ENCODE measurements around the gene LONP1. TPM values are rescaled to one million over a fixed set of nuclear protein-coding genes. Genes with fewer than 3 reads are reported as not detected.

LONP1 gene
- total RNA-seq, 2 experiments from 2014 or later = 98.7 to 106 TPM

DNA sequence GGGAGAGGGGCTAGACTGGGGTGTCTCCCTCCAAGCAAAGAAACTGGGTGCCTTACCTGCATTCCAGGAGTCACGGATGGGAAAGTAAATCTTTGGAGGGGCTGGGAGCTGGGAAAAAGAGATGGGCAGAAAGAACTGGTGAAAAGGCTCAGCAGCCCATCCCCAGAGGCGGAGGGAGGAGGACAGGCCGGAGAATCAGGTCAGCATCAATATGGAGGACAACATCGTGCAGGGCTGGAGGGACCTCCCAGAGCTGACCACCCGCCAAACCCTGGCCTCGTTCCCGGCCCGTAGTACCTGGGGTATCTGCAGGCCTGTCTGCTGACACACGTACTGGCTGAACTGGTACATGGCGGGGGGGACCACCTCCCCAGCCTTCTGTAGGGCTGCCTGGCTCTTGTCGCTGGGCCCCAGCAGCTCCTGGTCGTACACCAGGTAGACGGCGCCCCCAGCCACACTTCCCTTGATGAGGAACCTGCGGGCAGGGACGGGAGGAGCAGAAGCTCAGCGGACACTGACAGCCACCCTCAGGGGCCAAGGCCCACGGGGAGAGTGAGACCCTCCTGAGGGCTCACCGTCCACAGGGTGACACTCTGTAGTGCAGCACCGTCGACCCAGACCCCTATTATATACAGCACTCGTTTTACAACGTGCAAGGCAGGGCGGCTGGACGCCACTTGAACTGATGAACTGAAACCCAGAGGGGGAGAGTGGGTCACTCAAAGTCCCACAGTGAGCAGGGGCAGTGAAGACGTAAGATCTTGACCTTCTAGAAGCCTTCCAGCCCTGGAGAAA, 40.5 kb downstream of the LONP1 start:
- H3K4me3 Mint-ChIP-seq = peak overlapping the region; percentile 94
- H3K27me3 Mint-ChIP-seq = peaks cover 8% of the 10 kb centered on the region
- H3K27ac Mint-ChIP-seq = peak overlapping the region; percentile 87
- ChIA-PET POLR2A (interaction anchor here (0.8 to 1.0 kb wide), 4 partner anchors 9 to 52 kb away, joined by 3 to 4 read pairs (median 3); no protein-coding TSS in a partner anchor), CTCF (no interaction called here)
- peaks cover 6% of the 10 kb centered on the region for H3K36me3 Mint-ChIP-seq (ENCODE audit: low read depth)
- no peaks in the 10 kb centered on the region for H3K9me3 Mint-ChIP-seq
- no peak for DNase-seq
- peaks cover 24% of the 10 kb centered on the region for H3K4me1 Mint-ChIP-seq

DNA sequence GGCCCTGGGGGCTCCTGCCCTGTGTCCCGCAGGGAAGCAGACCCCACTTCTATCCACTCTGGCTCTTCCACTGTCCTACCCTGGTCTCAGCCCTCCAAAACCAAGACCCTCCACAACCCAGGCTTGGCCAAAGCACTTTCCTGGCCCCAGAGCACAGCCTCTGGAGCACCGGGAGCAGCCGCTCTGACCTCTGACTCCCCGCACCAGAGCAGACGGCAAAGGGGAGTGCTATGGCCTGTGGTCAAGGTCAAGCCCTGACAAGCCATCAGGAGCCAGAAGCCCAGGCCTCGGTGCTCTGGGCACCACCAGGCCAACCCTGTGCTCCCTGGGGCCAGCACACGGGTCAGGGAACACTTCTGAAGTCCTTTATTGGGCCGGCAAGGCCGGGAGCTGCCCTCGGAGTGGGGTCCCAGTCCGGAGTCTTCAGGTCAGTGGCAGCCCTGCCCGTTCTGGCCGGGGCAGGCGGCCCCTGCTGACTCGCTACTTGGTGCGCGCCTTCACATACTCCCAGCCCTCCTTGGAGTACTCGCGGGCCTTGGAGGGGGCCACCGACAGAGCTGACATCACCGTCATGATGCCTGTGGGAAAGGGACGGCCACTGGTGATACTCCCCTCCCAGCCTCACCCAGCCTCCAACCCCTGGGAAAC, 41.8 kb downstream of the LONP1 start:
- no peak overlapping the region for H3K4me3 Mint-ChIP-seq
- peaks cover 8% of the 10 kb centered on the region for H3K27me3 Mint-ChIP-seq
- H3K4me1 Mint-ChIP-seq = peaks cover 24% of the 10 kb centered on the region
- no peaks in the 10 kb centered on the region for H3K9me3 Mint-ChIP-seq
- ChIA-PET POLR2A (interaction anchor here (1.2 kb wide), 1 partner anchor 9 kb away, joined by 3 read pairs; no protein-coding TSS in a partner anchor), CTCF (no interaction called here)
- no peak overlapping the region for H3K27ac Mint-ChIP-seq
- DNase-seq = no peak
- H3K36me3 Mint-ChIP-seq (ENCODE audit: low read depth) = peaks cover 11% of the 10 kb centered on the region

DNA sequence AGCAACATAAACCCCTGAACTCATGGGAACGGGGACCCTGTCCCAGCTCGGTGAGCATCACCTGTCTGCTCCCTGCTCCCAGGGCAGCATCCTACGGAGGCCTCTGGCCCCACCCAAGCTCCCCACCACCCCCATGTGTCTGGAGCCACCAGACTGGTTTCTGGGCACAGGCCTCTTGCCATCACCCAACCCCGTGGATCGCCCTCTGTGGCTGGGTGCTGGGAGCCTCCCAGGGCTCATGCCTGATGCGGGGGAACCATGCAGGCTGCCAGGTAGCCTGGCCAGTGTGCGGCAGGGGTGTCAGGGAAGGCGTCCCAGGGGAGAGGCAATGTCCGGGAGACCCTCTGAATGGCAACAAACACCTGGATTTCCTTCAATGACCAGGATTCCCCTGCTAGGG, 42.4 kb downstream of the LONP1 start:
- no peak for DNase-seq

DNA sequence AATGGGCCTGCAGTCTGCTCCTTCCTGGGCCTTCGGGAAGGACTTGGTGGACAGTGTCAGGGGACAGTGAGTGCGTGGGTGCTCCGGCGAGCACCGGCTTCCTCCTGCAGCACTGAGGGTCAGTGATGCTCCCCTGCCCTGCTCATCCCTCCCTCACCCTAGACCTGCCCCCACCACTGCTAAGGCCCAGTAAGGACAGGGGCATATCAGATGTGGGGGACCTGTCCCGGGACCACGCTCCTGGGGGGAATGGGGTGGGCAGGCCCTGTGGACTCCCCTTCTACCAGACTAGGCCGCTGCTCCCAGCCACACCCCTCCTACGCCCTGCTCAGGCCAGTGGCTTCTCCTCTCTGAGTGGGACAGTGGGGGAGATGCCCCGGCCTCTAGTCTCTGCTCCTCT, 42.8 kb downstream of the LONP1 start:
- peaks cover 22% of the 10 kb centered on the region for H3K4me1 Mint-ChIP-seq
- no peak overlapping the region for H3K4me3 Mint-ChIP-seq
- H3K27ac Mint-ChIP-seq = no peak overlapping the region
- no peaks in the 10 kb centered on the region for H3K9me3 Mint-ChIP-seq
- H3K36me3 Mint-ChIP-seq (ENCODE audit: low read depth) = peaks cover 17% of the 10 kb centered on the region
- peaks cover 6% of the 10 kb centered on the region for H3K27me3 Mint-ChIP-seq
- ChIA-PET CTCF (no interaction called here), POLR2A (no interaction called here)
- no peak for DNase-seq

More for the DNA sequence above, 42.4 kb downstream of the LONP1 start:
- no peaks in the 10 kb centered on the region for H3K9me3 Mint-ChIP-seq
- H3K27me3 Mint-ChIP-seq = peaks cover 8% of the 10 kb centered on the region
- POLR2A ChIA-PET = interaction anchor here (1.2 kb wide), 1 partner anchor 9 kb away, joined by 3 read pairs; no protein-coding TSS in a partner anchor
- H3K4me1 Mint-ChIP-seq = peaks cover 24% of the 10 kb centered on the region
- no peak overlapping the region for H3K27ac Mint-ChIP-seq
- CTCF ChIA-PET = no interaction called here
- H3K36me3 Mint-ChIP-seq (ENCODE audit: low read depth) = peaks cover 17% of the 10 kb centered on the region
- H3K4me3 Mint-ChIP-seq = no peak overlapping the region

DNA sequence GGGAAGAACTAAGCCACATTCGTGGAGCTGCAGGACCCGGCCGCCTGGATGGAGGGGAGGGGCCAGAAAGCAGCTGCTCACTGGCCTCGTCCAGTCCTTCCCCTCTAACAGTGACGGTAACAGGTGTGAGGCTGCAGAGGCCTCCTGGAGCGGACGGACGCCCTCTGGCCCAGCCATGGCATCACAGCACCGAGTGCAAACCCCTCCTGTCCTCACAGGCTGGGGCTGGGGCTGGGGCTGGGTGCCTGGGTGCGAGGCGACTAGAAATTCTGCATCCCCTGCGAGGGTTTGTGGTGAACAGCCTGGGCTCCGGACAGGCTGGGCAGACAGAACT, 43.2 kb downstream of the LONP1 start:
- peaks cover 18% of the 10 kb centered on the region for H3K4me1 Mint-ChIP-seq
- H3K36me3 Mint-ChIP-seq (ENCODE audit: low read depth) = peaks cover 17% of the 10 kb centered on the region
- no peak overlapping the region for H3K4me3 Mint-ChIP-seq
- DNase-seq = no peak
- ChIA-PET POLR2A (interaction anchor here (1.1 kb wide), 1 partner anchor 12 kb away, joined by 4 read pairs; no protein-coding TSS in a partner anchor), CTCF (no interaction called here)
- H3K27ac Mint-ChIP-seq = no peak overlapping the region
- H3K27me3 Mint-ChIP-seq = peaks cover 3% of the 10 kb centered on the region
- H3K9me3 Mint-ChIP-seq = no peaks in the 10 kb centered on the region

DNA sequence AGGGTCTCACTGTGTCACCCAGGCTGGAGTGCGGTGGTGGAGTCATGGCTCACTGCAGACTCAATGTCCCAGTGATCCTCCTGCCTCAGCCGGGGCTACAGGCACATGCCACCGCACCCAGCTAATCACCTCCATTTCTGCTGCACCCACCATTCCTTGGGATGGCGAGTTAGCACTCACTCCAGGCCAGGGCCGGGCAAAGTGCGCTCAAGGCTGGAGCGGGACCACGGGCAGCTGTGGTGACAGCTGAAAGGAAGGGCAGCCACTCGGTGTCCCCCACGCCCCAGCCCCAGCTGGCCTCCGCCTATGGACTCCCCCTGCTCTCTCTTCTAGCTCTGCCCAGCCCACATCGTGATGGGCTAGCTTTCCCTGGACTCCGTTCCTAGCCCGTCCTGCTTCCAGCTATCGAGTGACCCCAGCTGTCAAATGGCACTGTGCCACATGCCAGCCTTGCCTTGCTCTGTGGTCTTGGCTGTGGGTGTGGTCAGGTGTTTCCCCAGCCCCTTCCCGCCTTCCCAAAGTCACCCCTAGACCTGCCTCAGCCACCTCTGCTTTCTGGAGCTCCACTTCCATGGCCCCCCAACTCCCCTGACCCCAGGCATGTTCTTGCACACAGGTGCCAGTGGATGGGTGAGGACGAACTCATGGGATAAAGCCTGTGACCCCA, 43.7 kb downstream of the LONP1 start:
- Mint-ChIP-seq H3K36me3 (ENCODE audit: low read depth) (peaks cover 17% of the 10 kb centered on the region), H3K4me3 (no peak overlapping the region), H3K27me3 (no peaks in the 10 kb centered on the region), H3K4me1 (peaks cover 13% of the 10 kb centered on the region), H3K9me3 (no peaks in the 10 kb centered on the region), H3K27ac (no peak overlapping the region)
- POLR2A ChIA-PET = interaction anchor here (1.0 to 1.1 kb wide), 2 partner anchors 11 to 54 kb away, joined by 3 to 4 read pairs; no protein-coding TSS in a partner anchor
- CTCF ChIA-PET = no interaction called here
- no peak for DNase-seq

DNA sequence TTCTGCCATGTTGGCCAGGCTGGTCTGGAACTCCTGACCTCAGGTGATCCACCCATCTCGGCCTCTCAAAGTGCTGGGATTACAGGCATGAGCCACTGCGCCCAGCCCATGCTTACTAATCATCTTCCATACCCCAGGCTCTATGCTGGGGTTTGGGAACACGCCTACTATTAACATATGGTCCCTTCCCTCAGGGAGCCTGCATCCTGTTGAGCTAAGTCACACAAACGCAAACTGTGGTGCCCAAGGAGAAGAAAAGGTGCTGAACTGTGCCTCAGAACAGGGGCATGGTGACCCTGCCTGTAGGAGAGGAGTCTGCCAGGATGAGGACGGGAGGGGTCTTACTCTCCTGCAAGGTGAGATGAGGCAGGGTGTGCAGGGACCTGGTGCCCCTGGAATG, 45.2 kb downstream of the LONP1 start:
- Mint-ChIP-seq H3K4me1 (peaks cover 8% of the 10 kb centered on the region), H3K4me3 (no peak overlapping the region), H3K27me3 (no peaks in the 10 kb centered on the region), H3K27ac (no peak overlapping the region), H3K36me3 (ENCODE audit: low read depth) (peaks cover 13% of the 10 kb centered on the region), H3K9me3 (no peaks in the 10 kb centered on the region)
- ChIA-PET POLR2A (no interaction called here), CTCF (interaction anchor here (0.7 kb wide), 1 partner anchor 53 kb away, joined by 4 read pairs; no protein-coding TSS in a partner anchor)
- DNase-seq = no peak

DNA sequence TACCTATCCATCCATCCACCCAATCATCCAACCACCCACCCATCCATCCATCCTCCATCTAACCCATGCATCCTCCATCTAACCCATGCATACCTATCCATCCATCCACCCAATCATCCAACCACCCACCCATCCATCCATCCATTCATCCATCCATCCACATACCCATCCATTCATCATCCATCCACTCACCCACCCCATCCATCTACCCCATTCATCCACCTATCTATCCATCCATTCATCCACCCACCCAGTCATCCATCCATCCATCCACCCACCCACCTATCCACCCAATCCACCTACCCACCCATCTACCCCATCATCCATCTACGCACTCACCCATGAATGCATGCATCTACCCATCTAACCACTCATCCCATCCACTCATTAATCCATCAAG, 46.2 kb downstream of the LONP1 start:
- ChIA-PET POLR2A (no interaction called here), CTCF (interaction anchor here (0.7 kb wide), 1 partner anchor 52 kb away, joined by 4 read pairs; no protein-coding TSS in a partner anchor)
- Mint-ChIP-seq H3K4me3 (no peak overlapping the region), H3K36me3 (ENCODE audit: low read depth) (peaks cover 17% of the 10 kb centered on the region), H3K4me1 (no peaks in the 10 kb centered on the region), H3K27me3 (no peaks in the 10 kb centered on the region), H3K9me3 (no peaks in the 10 kb centered on the region), H3K27ac (no peak overlapping the region)
- DNase-seq = no peak

DNA sequence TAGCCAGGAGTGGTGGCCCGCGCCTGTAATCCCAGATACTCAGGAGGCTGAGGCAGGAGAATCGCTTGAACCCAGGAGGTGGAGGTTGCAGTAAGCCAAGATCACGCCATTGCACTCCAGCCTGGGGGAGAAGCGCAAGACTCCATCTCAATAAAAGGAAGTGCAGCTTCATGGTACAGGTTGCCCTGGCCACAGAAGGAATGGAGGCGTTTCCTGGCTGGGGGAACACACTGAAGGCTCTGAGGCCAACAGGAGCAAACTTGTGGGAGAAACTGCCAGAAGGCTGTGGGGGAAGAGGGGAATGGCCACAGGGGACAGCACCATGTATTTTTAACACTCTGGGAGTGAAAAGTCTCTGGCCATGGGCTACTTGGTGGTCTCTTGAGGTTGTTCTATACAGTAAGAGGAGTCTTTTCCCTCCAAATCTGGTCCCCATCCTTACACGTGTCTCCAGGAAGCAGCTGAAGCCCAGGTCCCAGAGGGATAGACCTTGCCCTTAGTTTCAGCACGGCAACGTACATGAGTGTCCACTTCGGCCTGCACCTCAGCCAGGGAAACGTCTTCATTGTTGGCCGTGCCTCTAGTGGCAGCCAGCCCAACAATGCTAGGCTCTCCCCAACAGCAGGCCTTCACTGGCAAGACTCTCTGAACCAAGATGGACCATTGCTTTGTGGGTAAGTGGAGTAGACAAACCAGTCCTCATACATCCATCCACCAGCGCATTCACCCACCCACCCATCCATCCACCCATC, 47.1 kb downstream of the LONP1 start:
- Mint-ChIP-seq H3K4me3 (no peak overlapping the region), H3K27ac (no peak overlapping the region), H3K4me1 (no peaks in the 10 kb centered on the region), H3K36me3 (ENCODE audit: low read depth) (peaks cover 19% of the 10 kb centered on the region), H3K27me3 (no peaks in the 10 kb centered on the region), H3K9me3 (no peaks in the 10 kb centered on the region)
- no peak for DNase-seq
- POLR2A ChIA-PET = no interaction called here
- CTCF ChIA-PET = no interaction called here

DNA sequence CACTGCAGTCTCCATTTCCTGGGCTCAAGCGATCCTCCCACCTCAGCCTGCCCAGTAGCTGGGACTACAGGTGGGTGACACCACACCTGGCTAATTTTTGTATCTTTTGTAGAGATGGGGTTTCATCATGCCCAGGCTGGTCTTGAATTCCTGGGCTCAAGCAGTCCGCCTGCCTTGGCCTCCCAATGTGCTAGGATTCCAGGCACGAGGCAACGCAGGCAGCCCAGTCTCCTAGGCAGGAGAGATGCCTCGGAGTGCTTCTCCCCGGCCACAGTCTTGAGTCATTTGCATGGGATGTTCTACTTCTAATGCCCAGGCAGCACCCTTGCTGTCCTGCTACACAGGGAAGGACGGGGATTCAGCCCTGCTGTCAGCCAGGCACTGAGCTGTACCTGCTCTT, 48.3 kb downstream of the LONP1 start:
- H3K4me3 Mint-ChIP-seq = no peak overlapping the region
- H3K9me3 Mint-ChIP-seq = no peaks in the 10 kb centered on the region
- ChIA-PET CTCF (no interaction called here), POLR2A (no interaction called here)
- H3K27ac Mint-ChIP-seq = no peak overlapping the region
- H3K4me1 Mint-ChIP-seq = no peaks in the 10 kb centered on the region
- H3K27me3 Mint-ChIP-seq = no peaks in the 10 kb centered on the region
- peaks cover 32% of the 10 kb centered on the region for H3K36me3 Mint-ChIP-seq (ENCODE audit: low read depth)
- no peak for DNase-seq

DNA sequence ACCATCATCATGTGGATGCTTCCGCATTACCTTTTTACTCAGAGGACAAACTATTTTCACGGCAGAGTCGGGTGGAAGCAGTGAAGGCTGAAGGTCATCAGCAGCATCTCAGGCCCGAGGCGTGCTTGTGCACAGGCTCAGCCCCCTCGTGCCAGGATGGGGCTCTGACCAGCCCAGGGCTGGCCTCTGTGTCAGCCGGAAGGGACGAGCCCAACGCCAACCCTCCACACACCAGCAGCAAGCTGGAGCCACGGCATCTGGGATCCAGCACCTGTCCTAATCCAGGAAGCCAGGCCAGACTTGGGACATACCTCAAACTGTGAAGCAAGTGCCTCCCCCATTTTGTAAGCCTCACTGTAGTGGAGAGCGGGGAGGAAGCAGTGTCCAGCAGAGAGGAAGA, 50.7 kb downstream of the LONP1 start:
- H3K27me3 Mint-ChIP-seq = no peaks in the 10 kb centered on the region
- peaks cover 4% of the 10 kb centered on the region for H3K4me1 Mint-ChIP-seq
- no peak for DNase-seq
- H3K4me3 Mint-ChIP-seq = no peak overlapping the region
- H3K9me3 Mint-ChIP-seq = no peaks in the 10 kb centered on the region
- ChIA-PET POLR2A (interaction anchor here (0.6 to 1.5 kb wide), 2 partner anchors 21 to 29 kb away, joined by 3 read pairs; no protein-coding TSS in a partner anchor), CTCF (no interaction called here)
- peaks cover 51% of the 10 kb centered on the region for H3K36me3 Mint-ChIP-seq (ENCODE audit: low read depth)
- no peak overlapping the region for H3K27ac Mint-ChIP-seq

DNA sequence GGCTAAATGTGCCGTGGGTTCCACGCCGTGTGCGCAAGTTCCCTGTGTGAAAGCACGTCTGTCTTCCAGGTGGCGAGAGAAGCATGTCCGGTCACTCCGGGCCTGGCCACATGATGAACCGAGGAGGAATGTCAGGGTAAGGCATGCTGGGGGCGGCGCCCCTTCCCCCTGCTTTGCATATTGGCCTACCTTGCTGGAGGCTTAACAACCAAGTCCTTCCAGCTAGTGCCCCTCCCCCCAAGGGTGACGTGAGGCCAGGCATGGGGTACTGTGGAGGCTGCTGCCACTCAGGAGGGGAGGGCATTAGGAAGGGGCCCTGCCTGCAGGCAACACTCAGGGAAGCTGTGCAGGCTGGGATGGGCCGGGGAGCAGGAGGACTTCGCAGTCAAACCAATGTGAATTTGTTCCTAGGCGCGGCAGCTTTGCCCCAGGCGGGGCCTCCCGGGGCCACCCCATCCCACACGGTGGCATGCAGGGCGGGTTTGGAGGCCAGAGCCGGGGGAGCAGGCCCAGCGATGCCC, 52.1 kb downstream of the LONP1 start:
- Mint-ChIP-seq H3K36me3 (ENCODE audit: low read depth) (peaks cover 55% of the 10 kb centered on the region), H3K27ac (no peak overlapping the region), H3K27me3 (no peaks in the 10 kb centered on the region), H3K4me3 (no peak overlapping the region), H3K4me1 (peaks cover 4% of the 10 kb centered on the region), H3K9me3 (no peaks in the 10 kb centered on the region)
- ChIA-PET POLR2A (no interaction called here), CTCF (no interaction called here)
- DNase-seq = no peak

All from activated CD4-positive, alpha-beta memory T cell treated with anti-CD3 and anti-CD28 coated beads, Interleukin-2, amount 10 ng/mL, durations not matched to agents 7 days and 5 days (primary cell).